Pons (tissue), 1 donor: ENCODE results near the gene FAM117B.

Experiments used
- DNase-seq: peaks from one replicate; pipeline ENCODE4 v3.0.0-alpha.2; 2016; ENCODE audit warnings: low spot score

The FAM117B gene

DNA sequence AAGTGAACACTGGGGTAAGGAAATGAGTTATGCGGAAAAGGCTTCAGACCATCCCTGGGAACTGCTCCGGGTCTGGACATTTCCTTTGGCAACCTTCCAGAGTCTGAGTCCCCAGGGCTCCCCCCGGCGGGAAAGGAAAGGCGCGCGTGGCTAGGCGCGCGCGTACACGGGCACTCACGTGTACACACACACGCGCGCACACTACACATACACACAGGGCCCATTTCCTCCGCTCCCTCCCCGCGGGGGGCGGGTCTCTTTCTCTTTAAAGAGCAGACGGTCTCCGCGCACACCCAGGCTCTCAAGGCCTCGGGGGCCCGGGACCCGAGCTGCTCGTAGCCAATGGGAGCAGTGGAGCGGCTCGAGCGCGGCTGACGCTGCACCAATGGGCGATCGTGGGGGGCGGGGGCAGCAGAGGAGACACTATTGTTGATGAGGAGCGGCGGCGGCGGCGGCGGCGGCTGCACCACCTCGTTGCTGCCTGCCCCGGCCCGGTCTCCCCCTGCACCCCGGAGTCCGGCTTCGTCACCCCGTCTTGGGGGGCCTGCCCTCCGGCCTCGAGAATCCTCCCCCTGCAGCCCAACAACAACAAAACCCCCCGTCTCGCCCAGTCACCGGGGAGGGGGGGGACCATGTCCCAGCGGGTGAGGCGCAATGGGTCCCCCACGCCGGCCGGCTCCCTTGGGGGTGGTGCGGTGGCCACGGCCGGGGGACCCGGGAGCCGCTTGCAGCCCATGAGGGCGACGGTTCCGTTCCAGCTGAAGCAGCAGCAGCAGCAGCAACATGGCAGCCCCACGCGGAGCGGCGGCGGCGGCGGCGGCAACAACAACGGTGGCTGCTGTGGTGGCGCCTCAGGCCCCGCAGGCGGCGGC lies at the start of gene FAM117B:
Gene FAM117B (plus strand): TSS at position 414 of the 872 bp plus-strand sequence. CDS start 219 bp downstream, at position 633.
- peak; percentile 97 for DNase-seq

DNA sequence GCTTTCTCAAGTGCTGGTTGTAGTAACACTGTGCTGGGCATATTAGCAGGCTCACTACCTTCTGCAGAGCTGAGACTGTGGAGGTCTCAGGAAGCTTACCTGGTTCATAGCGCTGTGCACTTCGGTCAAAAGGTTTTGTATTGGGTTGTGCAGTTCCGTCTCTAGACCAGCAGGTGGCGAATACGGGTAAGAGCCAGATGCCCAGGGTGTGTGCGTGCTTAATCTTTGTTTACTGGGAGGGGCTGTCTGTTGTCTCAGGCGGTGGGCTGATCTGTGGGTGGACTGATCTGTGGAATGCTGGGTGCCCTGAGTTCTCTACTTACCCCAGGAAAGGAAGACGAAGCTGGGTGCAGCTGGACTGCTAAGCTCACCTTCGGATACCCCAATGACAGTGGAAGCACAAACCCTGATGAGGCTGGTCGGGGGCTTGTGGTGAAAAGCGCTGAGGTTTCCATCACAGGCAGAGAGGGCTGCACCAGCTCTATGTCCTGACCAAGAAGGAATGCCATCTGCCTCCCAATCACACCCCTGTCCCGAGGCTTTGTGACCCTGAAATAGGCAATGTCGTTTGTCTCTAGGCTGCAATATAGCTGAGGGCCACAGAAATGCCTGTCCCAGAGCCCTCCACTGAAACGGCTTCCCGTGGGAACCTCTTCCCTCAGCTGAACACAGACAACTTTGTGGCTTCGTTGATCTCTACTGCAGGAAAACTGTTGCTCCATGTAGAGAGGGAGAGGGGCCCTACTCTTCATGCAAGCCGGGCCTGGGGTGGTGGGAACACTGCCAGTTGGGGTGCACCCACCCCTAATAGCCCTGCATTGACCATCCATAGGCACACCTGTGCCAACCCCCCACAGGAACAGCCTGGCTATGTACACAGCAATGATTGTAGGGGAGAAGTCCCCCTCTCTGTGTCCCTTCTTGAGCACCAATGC lies 45.9 kb upstream of the FAM117B start:
- DNase-seq, result peak; percentile 73

DNA sequence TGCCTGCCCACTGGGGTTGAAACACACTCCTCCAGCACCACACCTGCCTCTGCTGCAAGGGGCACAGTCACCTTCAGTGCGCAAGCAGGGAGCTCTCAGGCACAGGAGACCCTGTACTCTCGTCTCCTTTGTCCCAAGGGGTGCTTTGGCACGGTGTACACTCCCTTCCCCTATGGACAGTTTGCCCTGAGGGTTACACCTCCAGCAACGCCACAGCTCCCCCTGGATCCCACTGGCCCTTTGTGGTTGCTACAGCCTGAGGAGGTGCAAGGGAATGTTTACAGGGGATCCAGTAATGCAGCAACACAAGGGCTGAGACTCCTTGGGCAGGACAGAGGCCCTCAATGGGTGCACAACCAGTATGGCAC lies 45.2 kb upstream of the FAM117B start:
- no peak for DNase-seq

DNA sequence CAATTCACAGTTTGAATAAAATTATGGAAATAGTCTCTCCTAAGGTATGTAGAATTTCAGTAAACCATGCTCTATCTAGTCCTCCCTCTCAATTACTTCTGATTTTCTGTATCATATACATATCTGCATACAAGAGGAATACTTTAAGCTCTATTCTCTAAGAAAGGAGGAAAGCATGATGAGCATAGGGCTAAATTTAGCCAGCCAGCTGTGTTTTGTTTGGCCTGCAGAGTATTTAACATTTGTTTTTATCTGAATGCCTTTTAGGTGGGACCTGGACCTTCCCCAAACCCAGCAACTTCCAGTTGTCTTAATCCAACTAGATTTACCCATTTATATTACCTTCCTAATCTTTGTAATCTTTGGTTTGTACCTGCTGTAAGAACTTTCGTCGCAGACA lies 42.2 kb upstream of the FAM117B start:
- no peak for DNase-seq

DNA sequence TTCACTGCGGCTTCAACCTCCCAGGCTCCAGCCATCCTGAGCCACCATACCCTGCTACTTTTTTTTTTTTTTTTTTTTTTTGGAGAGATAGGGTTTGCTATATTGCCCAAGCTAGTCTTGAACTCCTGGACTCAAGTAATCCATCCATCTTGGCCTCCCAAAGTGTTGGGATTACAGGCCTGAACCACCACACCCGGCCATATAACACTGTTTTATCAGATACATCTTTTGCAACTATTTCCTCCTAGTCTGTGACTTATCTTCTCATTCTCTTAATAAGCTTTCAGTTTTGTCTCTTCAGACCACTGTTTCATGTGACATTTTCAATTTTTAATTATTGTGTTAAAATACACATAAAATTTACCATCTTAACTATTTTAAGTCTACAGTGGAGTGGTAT lies 35.7 kb upstream of the FAM117B start:
- no peak for DNase-seq

DNA sequence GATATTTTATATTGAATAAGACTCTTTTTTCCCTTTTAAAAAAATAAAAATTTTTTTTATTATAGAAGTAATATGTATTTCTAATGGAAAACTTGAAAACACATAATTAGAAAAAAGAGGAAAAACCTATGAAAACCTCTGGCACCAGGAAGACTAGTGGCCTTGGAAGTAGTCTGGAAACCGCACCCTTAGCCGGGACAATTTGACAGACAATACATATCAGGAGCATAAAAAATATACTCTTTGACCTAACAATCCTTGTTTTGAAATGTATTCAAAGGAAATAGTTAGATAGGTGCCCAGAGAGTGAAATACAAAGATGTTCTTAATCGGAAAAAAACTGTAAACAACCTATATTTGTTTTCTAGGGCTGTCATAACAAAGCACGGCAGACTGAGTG lies 34.9 kb upstream of the FAM117B start:
- DNase-seq, result no peak

DNA sequence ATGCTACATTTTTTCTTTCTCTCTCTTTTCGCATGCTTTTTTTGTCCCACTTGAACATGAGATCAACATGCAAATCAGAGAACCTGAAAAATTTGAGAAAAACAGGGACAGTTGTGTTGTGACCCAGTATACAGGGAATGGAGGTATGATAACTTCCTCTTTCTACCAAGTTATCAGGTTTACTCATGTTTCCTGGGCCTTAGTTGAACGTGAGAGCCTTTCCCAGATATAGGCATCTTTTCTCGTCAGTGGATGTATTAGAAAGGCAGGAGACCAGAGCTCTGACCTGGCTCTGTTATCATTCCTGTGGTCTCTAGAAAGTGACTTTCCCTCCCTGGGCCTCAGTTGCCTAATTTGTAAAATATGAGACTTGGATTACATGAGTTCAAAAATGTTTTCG lies 30.1 kb upstream of the FAM117B start:
- no peak for DNase-seq

DNA sequence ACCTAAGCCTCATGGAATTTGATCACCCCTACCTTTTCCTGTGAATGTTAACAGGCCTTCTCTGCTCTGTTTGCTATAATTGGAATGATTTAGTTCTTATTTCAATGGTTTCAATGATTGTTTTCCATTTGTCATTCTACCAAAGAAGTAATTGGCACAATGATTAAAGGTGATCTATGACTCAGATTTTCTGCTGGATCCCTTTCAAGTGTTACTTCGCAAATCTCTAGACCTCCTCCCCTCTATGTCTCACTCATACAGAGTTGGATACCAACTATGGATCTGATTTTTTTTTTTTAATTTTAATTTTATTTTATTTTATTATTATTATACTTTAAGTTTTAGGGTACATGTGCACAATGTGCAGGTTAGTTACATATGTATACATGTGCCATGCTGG lies 29.6 kb upstream of the FAM117B start:
- DNase-seq, result no peak

DNA sequence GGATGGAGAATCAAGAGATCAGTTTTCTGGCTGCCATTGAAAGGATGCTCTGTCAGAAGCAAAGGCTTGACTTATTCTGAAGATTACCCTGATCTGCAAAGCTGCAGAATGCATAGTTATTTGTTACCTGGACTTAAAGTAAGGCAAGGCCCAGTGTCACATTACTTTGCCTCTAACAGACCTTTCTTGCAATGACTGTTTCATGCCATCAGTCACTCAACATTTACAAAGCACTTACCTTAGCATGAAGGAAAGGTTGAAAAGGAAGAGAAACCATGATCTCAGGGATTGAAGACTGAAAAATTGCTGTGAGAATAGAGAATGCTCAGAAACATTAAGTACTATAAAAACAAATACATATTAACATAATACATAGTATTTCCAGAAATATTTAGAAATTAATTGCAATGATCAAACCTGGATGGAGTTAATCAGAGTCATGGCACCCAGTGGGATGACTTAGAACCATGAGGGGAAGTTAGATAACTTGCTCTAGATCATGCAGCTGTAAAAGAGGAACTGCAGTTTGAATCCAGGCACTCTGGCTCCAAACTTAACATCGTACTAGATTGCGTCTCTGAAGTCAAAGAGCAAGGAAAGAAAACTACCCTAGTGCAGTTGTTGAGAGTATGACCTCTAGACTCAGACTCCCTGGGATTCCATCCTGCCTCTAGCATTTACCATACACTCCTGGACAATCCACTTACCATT lies 26.5 kb upstream of the FAM117B start:
- DNase-seq, result peak; percentile 34

DNA sequence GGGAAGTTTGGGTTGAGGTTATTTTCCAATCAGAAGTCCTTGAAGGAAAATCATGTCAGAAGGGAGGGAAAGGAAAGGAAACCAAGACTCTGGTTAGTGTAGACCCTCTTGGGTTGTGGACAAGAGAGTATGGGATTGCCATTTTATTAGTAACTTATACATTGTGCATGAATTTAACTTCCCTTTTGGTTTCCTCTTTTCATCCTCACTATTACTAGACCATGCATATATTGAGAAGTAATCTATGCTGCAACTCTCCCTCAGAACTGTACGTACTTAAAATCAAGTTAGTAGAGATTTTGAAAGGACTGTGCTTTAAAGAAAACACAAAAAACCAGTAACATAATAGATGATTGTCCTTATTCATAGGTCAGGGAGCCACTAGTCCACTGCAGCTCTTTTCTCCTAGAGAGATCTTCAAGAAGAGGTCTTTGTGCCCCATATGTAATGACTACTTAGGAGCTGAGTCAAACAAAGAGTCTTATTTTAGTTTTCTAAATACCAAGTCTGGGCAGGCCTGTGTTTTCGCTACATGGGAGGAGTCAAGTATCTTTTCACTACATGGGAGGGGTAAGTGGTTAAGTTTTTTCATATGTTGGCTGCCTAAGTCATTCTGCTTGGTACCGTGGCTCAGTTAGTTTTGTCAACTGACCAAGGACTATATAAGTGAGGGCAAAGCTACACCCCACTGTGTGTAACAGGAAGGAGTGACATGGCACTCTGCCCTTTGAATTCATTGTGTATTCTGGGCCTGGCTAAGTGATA lies 25.2 kb upstream of the FAM117B start:
- peak; percentile 40 for DNase-seq

DNA sequence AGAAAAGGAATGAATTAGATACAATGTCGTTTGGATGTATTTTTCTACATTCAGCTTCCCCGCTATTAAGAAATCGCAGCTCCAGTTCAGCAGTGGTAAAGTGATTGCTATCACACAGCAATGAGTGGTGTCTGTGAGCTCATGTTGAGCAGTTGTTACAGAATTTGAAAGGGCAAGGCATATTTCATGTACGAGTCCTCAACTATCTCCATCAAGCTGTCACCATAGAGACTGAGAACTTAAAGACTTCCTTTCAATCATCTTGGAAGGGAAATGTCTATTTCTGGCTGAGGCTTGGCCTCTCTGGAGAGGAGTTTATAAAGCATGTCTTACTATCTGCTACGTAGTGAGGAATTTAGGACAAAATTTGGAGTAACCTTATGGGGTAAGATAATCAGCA lies 24.4 kb upstream of the FAM117B start:
- DNase-seq, result no peak

DNA sequence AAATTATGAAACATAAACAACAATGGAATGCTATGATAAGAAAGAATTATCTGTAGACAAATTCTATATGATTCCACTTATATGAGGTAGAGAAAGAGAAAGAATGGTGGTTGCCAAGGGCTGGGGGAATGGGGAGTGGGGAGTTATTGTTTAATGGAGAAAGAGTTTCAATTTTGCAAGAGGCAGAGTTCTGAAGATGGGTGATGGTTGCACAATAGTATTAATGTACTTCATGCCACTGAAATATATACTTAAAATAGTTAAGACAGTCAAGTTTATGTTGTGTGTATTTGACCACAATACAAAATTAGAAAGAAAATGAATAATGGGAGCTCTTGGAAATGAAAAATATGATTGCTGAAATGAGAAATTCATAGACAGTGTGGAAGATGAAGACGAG lies 22.6 kb upstream of the FAM117B start:
- DNase-seq, result no peak

DNA sequence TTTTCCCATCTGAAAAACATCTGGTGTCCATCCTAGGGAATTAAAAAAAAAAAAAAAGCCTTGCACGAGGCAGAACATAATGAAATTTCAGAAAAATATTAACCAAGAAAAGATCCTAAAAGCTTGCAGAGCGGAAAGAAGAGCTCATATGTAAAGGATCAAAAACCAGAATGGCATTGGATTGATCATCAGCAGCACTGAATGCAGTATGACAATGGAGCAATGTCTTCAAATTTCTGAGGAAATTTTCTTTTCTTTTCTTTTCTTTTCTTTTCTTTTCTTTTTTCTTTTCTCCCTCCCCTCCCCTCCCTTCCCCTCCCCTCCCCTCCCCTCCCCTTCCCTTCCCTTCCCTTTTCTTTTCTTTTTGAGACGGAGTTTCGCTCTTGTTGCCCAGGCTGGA lies 21.3 kb upstream of the FAM117B start:
- DNase-seq, result no peak

DNA sequence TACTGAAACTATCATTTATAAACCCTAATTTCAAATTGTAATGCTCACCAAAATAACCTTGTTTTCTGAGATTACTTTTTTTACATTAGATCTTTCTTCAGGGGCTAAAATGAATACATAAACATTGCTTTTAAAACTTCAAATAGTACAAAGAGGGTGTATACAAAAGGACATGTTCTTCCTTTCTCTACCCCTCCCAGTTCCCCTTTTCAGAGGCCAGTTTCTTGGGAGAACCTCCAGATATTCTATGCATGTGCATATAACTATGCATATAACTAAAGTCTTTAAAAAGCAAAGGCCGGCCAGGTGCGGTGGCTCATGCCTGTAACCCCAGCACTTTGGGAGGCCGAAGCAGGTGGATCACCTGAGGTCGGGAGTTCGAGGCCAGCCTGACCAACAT lies 10.6 kb upstream of the FAM117B start:
- DNase-seq, result no peak

DNA sequence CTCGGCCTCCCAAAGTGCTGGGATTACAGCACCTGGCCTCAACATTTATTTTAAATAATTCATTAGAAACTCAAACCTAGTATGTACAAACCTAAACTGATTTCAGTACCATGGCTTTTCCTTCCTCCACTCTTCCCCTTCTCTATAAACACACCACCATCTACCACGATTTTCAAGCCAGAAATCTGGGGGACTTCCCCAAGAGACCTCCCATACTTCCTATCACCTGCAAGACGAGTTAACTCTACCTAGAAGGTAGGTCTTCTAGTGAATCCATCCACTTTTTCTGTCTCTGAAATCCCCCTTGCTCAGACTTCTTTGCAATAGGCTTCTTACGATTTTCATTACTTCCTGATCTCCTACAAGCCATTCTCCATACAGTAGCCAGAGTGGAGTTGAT lies 7.7 kb upstream of the FAM117B start:
- no peak for DNase-seq

DNA sequence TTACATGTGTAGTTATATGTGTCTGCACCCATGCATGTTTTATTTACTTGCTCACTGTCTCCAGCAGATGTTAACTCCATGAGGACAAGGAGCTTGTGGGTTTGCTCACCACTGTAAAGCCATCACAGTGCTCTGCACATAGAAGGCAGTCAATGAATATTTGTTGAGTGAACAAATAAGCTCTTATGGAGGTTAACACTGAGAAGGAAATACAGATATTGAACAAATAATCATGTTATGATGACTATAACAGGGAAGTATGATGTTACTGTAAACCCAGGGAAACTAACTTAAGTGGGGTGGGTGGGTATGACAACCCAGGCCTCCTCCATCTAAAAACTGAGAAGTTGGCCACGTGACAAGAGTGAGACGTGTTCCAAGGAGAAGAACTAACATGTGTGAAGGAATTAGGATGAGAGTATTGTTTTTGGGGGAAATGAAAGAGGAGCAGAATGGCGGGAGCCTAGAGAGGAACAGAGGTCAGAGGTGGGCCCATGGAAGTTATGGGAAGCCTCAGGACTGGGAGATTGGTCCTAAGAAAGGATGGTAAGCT lies 6.0 kb upstream of the FAM117B start:
- DNase-seq, result no peak

DNA sequence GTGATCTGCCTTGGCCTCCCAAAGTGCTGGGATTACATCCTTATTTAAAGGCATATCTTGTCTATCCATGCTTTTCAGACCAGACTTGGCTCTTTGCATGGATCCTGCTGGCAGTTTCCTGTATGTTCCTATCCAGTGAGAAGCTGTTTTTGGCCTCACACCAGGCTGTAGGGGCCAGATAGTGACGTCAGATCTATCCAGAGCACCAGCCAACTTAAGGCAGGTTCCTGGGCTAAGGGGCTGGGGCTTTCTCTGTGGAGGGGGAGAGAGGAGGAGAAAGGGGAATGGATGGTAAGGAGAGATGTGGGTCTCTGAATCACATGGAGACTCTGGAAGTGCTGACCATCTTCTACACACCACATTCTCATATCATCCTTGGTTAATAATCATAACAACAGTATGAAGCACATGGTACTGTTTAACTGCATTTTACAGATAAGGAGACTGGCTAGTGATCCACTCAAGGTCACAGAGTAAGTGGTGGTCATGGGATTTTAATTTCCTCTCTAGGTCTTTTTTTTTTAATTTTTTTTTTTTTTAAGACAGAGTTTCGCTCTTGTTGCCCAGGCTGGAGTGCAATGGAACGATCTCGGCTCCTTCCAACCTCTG lies 2.0 kb upstream of the FAM117B start:
- DNase-seq, result no peak

DNA sequence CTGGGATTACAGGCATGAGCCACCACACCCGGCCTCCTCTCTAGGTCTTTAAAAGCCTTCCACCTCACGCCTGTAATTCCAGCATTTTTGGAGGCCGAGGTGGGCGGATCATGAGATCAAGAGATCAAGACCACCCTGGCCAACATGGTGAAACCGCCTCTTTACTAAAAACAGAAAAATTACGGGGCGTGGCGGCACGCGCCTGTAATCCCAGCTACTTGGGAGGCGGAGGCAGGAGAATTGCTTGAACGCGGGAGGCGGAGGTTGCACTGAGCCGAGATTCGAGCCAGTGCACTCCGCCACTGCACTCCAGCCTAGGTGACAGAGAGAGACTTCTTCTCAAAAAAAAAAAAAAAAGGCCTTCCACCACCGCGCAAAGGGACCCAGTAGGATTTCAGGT lies 1.3 kb upstream of the FAM117B start:
- DNase-seq, result no peak

DNA sequence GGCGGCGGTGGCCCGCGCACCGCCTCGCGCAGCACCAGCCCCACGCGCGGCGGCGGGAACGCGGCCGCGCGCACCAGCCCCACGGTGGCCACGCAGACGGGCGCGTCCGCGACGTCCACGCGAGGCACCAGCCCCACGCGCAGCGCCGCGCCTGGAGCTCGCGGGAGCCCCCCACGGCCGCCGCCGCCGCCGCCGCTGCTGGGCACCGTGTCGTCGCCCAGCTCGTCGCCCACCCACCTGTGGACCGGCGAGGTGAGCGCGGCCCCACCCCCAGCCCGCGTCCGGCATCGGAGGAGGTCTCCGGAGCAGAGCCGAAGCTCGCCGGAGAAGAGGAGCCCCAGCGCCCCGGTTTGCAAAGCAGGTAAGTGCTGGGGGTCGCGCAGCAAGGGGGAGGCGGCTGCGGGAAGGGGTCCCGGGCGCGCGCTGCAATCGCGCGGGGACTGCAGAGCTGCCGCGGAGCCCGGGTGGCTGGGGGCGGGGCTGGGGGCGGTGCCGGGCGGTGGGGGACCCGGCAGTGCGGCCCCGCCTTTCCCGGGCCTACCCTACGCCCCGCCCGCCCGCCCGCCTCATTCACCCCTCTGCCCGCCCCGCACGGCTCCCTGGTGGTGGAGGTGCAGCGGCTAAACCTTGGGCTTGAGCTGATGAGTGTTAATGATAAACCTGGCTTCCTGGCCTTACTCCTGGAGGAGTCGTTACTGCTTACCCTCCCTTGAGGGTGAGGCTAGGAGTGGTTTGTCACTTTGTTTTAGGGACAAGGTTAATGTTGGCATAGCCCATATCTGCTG lies 851 bp downstream of the FAM117B start:
- DNase-seq, result peak; percentile 71

DNA sequence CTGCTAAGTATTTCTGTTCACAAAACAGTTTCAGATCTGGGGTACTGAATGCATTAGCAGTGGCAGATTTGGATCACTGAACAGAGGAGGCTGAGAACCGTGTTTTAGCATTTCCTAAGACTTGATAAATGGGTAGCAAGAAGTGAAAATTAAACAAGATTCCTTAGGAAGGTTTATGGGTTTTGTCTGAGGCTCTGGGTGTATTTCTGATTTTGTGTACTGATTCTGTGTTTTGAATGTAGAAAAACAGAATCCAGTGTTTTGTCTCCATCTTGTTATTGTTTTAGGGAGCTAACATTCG lies 1.4 kb downstream of the FAM117B start:
- no peak for DNase-seq
